Skin epidermis (tissue), 12 donors: ENCODE data around the gene TSPYL2.

ENCODE experiments used
- H3K27ac ChIP-seq, 21 experiments: fragments of 200-600 bp; sonication (generic) in 11 of 21; one replicate each; pipeline ENCODE4 v1.5.0; 2020; ENCODE audit warnings: mild to moderate bottlenecking in 3 of 21, inconsistent platforms in 2 of 21, moderate library complexity in 2 of 21
- H3K4me3 ChIP-seq, 7 experiments: fragments of 200-600 bp; sonication (generic) in 2 of 7; one replicate each; pipeline ENCODE4 v1.5.0; 2020; ENCODE audit warnings: inconsistent platforms in 2 of 7, mild to moderate bottlenecking in 2 of 7, moderate library complexity in 1 of 7

The TSPYL2 gene

DNA sequence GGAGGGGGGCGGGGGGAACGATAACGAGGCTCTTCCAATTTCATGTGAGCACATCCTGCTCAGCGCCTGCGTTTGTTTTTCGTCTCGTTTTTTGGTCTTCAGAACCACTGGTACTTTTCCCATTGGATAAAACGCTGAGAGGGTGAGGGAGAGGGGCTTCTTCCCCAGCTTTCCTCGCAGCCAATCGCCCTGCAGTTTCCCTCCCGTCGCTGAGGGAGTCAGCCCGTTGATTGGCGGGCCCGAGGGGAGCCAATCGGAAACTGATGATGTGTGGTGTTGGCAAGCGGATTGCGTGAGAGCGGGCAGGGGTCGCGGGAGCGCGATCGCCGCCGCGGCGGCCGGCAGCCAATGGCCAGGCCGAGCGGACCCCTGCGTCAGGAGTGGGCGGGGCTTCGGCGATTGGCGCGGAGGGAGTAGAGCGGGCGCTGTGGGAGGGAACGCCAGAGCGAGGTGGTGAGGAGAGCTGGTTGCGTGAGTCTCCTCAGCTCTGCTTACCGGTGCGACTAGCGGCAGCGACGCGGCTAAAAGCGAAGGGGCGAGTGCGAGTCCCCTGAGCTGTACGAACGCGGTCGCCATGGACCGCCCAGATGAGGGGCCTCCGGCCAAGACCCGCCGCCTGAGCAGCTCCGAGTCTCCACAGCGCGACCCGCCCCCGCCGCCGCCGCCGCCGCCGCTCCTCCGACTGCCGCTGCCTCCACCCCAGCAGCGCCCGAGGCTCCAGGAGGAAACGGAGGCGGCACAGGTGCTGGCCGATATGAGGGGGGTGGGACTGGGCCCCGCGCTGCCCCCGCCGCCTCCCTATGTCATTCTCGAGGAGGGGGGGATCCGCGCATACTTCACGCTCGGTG, at the start of gene TSPYL2:
TSPYL2 (plus strand) TSS at position 443 of the 848 bp plus-strand sequence; CDS start at position 575, 132 bp downstream.
- peak within 1 kb of the TSS; percentile 41 to 79 (median 62) for H3K4me3 ChIP-seq
- H3K27ac ChIP-seq, result peak within 1 kb of the TSS; percentile 57 to 93 (median 81)

DNA sequence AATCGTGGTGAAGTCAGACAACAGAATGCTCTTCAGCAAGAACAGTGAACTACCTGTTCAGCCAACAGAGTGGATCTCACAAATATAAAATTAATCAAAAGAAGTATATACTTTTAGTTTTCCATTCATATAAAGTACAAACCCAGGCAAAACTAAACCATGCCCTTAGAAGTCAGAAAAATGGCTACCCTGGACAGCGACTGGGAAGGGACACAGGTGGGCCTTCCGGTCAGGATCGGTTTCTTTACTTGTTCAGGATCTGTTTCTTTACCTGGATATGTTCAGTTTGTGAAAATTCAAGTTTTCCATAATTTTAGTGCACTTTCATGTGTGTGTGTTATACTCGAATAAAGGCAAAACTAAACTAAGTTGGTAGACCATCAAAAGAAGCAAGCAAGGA, 46.0 kb upstream of the TSPYL2 start:
- Histone ChIP-seq H3K27ac (no peak overlapping the region), H3K4me3 (no peak overlapping the region)

DNA sequence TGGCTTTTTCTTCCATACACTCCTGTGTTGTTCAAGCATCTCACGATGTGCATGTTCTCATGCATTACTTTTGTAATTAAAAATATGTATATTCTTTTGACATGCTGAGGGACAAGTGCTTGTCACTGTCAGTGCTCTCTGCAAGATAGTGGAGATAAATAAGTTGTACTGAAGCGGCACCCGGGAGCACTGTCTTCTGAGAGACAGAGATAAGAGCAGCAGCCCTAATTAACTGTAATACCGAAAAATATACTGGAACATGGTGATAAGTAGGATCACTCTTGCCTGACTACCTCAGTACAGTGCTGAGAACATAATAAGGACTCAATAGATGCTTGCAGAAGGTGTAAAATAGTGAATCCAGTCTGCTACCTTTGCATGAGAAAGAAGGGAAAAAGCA, 42.9 kb upstream of the TSPYL2 start:
- Histone ChIP-seq H3K27ac (no peak overlapping the region), H3K4me3 (no peak overlapping the region)

DNA sequence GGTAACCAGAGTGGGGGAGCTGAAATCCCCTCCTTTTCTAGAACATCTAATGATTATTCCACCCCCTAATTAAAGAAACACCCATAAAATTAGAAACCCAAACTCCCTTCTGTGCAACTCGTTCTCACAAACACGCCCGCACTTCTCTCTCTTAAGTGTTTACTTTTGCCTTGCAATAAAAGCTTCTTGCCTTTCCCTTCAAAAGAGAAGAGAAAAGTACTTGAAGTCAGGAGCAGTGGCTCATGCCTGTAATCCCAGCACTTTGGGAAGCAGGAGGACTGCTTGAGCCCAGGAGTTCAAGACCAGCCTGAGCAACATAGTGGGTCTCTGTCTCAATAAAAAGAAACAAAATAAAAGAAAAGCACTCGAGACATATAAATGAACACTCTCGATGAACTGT, 37.2 kb upstream of the TSPYL2 start:
- no peak overlapping the region for H3K4me3 ChIP-seq
- H3K27ac ChIP-seq, result no peak overlapping the region

DNA sequence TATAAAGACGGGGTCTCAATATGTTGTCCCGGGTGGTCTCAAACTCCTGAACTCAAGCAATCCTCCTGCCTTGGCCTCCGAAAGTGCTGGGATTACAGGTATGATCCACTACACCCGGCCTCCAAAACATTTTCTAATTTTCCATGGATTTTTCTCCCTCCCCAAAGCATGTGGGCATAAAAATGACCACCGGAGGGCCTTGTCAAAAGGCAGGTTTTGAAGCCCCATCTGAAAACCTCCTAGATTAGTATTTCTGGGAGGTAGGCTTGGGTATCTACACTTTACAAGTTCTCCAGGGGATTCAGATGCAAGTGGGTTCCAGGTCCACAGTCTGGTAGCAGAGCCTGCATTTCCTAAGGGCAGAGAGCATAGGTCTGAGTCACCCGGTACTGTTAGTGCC, 34.9 kb upstream of the TSPYL2 start:
- no peak overlapping the region for H3K4me3 ChIP-seq
- no peak overlapping the region for H3K27ac ChIP-seq

DNA sequence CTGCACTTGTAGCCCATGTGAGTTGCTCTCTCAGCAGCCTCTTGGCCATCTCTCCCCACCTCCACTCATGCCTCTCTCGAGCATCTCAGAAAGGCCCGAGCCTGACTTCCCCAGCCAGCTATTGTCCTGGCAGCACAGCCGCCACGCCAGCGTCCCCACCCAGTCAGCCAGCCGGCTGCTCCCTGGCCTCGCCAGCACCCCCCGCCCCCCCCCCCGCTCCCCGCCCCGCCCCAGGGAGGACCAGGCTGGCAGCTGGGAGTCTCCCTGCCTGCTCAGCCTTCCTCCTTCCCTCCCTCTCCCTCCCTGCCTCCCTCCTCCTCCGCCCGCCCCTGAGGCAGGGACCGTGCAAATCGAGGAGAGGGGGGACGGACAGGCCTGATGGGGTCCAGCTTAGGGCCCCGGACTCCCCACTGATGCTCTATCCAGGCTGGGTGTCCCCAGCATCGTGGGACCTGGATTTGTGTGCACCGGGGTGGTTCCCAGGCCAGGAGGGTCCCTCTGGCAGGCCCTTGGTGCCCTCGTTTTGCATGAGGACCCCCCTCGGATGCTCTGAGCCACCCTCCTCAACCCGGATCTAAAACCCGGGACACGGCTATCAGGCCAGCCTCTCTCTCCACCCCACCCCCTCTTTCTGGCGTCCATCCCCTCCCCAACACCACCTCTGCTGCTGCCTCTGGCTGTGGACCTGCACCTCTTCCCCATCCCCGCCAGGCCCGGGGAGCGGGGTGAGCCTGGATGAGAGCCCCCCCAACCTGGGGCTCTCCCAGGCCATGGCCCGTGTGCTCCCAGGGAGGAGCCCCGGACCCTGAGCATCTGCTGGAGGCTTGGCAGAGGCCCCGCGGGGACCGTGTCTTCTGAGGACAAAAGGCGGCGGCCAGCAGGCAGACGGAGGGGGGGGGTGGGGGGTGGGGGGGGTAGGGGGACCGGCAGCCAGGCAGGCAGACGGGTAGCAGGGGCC, 33.7 kb upstream of the TSPYL2 start, which contains the start of gene GPR173:
GPR173 (plus strand) TSS at position 621 of the 958 bp plus-strand sequence. CDS start 27,833 bp downstream, outside the sequence.
- peak within 1 kb of the TSS; percentile 20 to 40 (median 28) for H3K4me3 ChIP-seq
- H3K27ac ChIP-seq, result peak within 1 kb of the TSS in 9 of 21 experiments; percentile 11 to 57 (median 41)

DNA sequence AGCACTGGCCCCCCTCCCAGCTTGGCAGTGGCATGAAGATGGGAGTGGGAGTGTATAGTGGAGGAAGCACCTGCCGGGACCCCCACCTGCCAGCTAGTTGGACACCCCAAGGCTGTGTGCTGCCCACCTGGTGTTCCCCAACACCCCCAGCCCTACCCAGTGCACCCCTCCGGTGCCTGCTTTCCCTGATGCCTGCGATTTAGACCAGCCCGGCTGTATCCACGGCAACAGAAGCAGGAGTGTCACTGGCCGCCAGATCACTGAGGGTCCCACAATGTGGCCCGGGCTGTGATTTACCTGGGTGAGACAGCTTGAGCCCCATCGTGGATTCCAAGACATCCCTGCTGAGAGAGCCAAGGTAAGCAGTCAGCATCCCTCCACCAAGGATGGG, 33.0 kb upstream of the TSPYL2 start:
- peak overlapping the region in 3 of 21 experiments; percentile 17 to 44 (median 29) for H3K27ac ChIP-seq
- peak overlapping the region; percentile 20 to 40 (median 28) for H3K4me3 ChIP-seq

DNA sequence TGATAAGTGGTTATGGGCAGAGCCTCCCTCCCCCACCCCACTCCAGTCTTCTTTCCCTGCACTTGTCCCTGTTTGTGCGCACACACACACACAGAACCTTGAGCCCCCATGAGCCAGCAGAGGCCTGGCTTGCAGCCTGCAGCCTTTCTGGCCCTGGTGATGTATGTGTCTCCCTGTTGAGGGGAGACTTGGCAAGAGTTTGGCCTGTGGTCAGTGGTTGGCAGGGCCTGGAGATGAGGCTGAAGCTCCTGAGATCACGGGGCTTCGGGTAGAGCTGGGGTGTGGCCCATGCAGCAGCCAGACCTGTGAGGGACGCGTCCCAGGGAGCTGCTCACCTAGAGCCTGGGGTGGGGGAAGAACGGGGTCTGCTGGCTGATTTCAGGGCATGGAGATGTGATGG, 31.3 kb upstream of the TSPYL2 start:
- H3K4me3 ChIP-seq, result no peak overlapping the region
- H3K27ac ChIP-seq, result no peak overlapping the region

DNA sequence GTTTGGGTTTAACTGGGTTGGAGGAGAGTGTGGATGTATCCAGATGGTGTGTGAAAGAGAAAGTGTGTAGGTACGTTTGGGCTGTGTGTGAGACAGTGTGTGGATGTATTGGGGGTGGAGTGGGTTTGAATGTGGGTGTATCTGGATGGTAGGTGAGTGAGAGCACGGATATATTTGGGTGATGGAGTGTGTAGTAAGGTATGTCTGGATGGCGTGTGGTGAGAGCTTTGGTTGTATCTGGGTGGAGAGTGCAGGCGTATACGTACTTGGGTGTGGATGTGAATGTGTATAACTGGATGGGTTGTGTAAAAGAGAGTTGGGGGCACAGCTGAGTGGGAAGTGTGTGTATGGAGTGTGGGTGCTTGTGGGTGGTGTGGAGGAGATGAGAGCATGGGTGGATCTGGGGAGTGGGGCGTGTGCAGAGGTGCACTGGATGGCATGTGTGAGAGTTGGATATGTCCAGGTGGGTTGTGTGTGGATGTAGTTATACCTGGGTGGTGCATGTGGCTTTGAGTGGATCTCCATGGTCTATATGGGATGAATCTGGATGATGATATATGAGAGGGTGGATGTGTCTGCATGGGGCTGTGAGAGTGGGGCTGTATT, 26.8 kb upstream of the TSPYL2 start:
- H3K4me3 ChIP-seq, result no peak overlapping the region

DNA sequence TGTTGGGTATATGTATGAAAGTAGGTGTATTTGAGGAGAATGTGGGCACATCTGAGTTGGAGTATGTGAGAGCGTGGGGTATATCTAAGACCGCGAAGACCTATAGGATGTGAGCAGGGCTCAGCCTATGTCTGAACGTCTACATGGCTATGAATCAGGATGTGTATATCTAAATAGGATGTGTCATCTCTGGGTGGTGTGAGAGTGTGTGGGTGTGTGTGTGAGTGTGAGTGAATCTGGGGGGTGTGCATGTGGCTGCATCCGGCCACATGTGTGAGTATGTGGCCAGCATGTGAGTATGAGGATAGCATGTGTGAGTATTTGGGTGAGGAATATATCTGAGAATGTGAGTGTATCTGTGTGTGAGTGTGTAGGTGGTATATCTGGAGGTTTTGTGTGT, 25.9 kb upstream of the TSPYL2 start:
- Histone ChIP-seq H3K4me3 (no peak overlapping the region), H3K27ac (no peak overlapping the region)

More for the DNA sequence above, 26.8 kb upstream of the TSPYL2 start:
- H3K27ac ChIP-seq, result no peak overlapping the region

DNA sequence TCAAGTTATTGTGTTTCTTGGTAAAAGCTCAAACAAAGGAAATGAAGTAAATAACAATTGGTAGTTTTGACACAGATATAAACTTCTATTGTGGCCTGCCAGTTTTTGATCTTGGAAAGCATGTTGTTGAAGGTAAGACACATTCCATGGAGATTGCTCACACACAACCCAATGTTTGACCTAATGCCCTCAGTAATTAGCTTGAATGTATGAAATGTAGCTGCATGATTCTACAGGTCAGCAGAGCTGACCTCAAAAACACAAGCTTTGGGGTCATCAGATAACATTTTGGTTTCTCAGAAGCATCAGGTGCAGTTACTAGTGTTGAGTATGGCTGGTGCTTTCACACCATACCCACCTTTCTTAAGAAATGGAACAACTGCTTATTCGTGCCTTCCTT, 17.1 kb upstream of the TSPYL2 start:
- Histone ChIP-seq H3K4me3 (no peak overlapping the region), H3K27ac (no peak overlapping the region)

DNA sequence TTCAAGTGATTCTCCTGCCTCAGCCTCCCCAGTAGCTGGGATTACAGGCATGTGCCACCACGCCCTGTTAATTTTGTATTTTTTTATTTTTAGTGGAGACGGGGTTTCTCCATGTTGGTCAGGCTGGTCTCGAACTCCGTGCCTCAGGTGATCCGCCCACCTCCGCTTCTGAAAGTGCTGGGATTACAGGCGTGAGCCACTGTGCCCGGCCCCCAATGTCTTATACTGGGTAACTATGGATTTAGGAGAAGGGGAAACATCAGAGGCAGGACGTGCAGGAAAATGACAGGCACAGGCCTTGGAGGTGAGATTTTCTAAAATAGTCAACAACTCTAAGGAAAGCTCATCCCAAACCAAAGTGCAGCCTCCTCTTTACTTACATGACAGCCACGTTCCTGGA, 11.1 kb upstream of the TSPYL2 start:
- Histone ChIP-seq H3K27ac (no peak overlapping the region), H3K4me3 (no peak overlapping the region)

DNA sequence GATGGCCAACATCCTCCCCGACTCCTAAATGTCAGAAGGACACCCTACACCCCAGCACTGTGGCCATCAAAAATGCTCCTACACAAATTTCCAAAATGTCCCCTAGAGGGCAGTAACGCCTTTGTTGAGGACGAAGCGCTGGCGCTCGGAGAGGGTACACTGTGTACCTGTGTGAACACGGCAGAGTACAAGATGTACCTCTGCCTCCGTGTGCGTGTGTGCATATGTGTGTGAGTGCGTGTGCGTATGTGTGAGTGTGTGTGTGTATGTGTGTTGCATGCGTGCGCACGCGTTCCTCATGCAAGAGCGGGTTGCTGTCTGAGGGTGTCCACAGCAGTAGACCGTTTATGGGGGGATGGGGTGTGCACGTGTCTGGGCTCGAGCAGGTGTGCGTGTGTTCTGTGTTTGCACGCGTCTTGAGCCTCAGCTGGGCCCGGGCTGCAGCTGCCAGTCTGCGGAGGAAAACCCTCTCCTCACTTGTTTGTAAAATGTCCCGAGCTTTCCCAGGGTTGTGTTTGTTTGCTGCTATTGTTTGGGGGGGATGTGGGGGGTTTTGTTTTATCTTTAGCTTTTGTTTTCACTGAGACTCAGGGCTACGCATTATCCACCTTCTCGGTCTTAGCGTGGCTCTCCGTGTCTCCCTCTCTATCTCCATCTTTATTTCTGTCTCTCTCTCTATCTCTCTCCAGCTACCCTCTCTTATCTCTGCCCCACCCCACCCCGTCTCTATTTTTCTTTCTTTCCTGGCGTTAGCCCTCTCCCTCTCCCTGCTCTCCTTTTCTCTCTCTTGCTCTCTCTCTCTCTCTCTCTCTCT, 10.4 kb upstream of the TSPYL2 start:
- H3K27ac ChIP-seq, result peak overlapping the region in 7 of 21 experiments; percentile 10 to 64 (median 54)
- H3K4me3 ChIP-seq, result peak overlapping the region in 6 of 7 experiments; percentile 8 to 31 (median 22)

DNA sequence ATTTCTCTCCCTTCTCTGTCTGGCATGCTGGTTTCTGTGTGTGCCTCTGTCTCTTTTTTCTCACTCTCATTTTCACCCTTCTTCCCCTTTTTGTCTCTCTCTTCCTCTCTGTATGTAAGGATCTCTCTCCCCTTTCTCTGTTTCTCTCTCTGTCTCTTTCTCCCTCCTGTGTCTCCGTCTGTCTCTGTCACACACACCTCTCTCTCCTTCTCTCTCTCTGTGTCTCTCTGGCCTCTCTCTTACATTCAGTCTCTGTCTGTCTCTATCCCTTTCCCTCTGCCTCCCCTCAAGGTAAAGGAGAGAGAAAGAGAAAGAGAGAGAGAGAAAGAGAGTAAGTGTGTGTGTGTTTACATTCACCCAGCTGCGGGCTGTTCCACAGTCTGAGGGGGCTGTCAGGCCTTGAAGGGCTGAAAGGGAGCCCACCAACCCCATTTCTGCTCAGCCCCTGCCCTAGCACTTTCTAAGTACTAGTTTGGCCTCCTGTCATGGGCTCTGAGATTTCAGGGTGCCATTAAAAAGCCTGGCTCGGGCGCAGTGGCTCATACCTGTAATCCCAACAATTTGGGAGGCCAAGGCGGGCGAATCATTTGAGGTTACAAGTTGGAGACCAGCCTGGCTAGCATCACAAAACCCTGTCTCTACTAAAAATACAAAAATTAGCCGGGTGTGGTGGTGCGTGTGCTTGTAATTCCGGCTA, 9.6 kb upstream of the TSPYL2 start:
- Histone ChIP-seq H3K4me3 (no peak overlapping the region), H3K27ac (peak overlapping the region in 6 of 21 experiments; percentile 21 to 64 (median 55))

DNA sequence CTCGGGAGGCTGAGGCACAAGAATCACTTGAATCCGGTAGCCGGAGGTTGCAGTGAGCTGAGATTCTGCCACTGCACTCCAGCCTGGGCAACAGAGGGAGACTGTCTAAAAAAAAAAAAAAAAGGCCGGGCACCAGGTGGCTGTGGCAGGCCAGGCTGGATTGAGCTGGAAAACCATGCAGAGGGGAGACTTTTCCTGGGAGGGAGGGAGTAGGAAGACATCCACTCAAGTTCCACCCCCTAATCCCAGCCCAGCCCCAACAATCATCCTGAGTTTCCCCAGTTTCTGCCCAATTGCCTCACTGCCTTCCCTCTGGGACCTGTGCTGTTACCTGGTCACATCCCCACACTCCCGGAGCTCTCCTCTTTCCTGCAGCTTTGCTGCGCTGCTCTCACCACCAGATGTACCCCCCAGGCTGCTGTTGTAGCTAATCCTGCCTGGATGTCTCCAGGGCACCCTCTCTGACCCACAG, 9.0 kb upstream of the TSPYL2 start:
- peak overlapping the region in 2 of 21 experiments; percentile 44 to 56 for H3K27ac ChIP-seq
- H3K4me3 ChIP-seq, result no peak overlapping the region

DNA sequence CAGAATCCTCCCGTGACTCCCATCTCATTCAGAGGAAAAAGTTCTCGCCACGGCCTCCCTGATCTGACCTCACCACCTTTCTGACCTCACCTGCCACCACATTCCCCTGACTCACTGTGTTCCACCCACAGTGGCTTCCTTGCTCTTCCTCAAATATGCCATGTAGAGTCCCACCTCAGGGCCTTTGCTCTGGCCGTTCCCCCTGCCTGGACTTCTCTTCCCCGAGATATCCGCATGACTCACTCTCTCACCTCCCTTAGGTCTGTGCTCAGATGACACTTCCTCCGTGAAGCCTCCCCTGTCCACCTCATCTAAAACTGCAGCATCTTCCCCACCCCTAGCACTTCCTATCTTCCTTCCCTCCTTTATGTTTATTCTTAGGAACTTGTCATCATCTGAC, 7.2 kb upstream of the TSPYL2 start:
- no peak overlapping the region for H3K4me3 ChIP-seq

DNA sequence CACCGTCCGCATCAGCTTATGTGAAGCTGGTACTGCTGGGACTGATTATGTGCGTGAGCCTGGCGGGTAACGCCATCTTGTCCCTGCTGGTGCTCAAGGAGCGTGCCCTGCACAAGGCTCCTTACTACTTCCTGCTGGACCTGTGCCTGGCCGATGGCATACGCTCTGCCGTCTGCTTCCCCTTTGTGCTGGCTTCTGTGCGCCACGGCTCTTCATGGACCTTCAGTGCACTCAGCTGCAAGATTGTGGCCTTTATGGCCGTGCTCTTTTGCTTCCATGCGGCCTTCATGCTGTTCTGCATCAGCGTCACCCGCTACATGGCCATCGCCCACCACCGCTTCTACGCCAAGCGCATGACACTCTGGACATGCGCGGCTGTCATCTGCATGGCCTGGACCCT, 5.5 kb upstream of the TSPYL2 start:
- H3K4me3 ChIP-seq, result no peak overlapping the region
- no peak overlapping the region for H3K27ac ChIP-seq

More for the DNA sequence above, 7.2 kb upstream of the TSPYL2 start:
- H3K27ac ChIP-seq, result no peak overlapping the region
